SW 1271 (cell line): ENCODE measurements around the gene POLA2.

Experiments used
- DNase-seq, 2 experiments: peaks; one replicate each; lab custom pipeline; 2025; lab: John Stamatoyannopoulos, UW

Gene POLA2

DNA sequence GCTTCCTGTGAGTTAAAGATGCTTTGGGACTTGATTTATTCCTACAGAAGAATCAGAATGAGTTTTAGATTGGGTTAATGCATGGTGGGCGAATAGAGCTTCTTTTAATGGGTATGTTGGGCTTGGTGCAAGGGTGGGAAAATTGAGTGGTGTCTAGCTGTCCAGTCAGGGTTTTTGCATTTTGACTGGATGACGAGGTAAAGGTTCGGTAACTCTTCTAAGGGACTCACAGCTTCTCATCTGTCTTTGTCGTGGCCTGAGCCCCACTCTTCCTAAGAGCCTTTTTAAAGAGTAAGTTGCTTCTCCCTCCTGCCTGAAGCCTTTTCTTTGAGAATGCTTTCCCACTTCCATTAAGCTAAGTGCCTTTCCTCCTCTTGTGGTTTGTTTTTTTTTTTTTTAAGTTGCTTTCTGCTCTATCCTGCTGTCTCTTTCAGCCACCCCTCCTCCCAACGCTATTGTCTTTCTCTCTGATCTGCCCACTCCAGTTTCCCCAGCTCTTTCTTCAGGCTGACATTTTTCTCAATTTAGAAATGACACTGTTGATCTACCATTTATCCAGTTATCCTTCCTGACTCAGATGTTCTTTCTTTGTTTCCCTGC, 73.0 kb downstream of the POLA2 start:
- DNase-seq = no peak

GRCh38 chr11:65338676-65339075, 76.9 kb downstream of the POLA2 start:
- no peak for DNase-seq

DNA sequence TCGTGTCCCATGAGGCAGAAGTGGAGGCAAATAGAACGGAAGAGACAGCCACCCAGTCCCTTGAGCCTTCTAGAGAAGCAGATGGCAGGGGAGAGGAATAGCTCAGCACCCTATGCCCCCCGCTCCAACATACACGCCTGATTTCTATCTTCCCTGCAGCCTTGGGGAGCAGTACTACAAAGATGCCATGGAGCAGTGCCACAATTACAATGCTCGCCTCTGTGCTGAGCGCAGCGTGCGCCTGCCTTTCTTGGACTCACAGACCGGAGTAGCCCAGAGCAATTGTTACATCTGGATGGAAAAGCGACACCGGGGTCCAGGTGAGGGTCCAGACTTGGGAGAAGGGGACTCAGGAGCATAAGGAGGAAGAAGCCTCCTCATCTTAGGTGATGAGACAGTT, 78.5 kb downstream of the POLA2 start:
- no peak for DNase-seq

GRCh38 chr11:65341856-65342255, 80.1 kb downstream of the POLA2 start:
- no peak for DNase-seq
